ENCODE results near the gene JADE2. TPM values are rescaled to one million over a fixed set of nuclear protein-coding genes. Genes with fewer than 3 reads are reported as not detected.

JADE2 gene
- polyA plus RNA-seq, 1 experiment = 15.5 TPM

DNA sequence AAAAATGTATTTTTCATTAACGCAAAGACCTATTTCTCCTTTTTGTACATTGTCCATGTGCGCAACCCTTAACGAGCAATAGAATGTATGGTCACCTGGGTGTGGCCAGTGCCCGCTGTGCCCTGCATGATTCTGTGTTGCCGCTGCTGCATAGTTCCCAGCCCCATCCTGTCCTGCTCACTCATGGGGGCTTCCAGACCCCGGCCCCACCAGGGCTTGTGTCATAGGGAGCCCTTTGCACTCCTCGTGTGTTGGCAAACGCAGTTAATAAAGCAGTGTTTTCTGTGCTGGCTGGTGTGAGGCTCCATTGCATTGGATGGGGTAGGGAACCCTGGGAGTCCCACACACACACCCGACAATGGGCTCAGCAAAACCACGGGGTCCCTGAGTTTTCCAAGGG, 57.5 kb downstream of the JADE2 start:
- Histone ChIP-seq H3K4me3 (ENCODE audit: low read depth, low read length) (no peak overlapping the region), H3K27me3 (ENCODE audit: control insufficient read depth, insufficient read depth, low read length) (no peaks in the 10 kb centered on the region), H3K36me3 (ENCODE audit: control insufficient read depth, insufficient read depth, low read length) (peaks cover 16% of the 10 kb centered on the region)
- no peak for DNase-seq (ENCODE audit: low read depth)
- CTCF ChIA-PET = interaction anchor here (1.3 to 2.1 kb wide), 3 partner anchors 279 to 293 kb away, joined by 3 to 12 read pairs (median 3); no protein-coding TSS in a partner anchor
- POLR2A ChIA-PET = no interaction called here
- TF ChIP-seq, protein P1, sequence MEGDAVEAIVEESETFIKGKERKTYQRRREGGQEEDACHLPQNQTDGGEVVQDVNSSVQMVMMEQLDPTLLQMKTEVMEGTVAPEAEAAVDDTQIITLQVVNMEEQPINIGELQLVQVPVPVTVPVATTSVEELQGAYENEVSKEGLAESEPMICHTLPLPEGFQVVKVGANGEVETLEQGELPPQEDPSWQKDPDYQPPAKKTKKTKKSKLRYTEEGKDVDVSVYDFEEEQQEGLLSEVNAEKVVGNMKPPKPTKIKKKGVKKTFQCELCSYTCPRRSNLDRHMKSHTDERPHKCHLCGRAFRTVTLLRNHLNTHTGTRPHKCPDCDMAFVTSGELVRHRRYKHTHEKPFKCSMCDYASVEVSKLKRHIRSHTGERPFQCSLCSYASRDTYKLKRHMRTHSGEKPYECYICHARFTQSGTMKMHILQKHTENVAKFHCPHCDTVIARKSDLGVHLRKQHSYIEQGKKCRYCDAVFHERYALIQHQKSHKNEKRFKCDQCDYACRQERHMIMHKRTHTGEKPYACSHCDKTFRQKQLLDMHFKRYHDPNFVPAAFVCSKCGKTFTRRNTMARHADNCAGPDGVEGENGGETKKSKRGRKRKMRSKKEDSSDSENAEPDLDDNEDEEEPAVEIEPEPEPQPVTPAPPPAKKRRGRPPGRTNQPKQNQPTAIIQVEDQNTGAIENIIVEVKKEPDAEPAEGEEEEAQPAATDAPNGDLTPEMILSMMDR (IDR thresholded peaks at IDR 0.05; ENCODE audit: insufficient read depth, low read depth, low read length) = no peak

DNA sequence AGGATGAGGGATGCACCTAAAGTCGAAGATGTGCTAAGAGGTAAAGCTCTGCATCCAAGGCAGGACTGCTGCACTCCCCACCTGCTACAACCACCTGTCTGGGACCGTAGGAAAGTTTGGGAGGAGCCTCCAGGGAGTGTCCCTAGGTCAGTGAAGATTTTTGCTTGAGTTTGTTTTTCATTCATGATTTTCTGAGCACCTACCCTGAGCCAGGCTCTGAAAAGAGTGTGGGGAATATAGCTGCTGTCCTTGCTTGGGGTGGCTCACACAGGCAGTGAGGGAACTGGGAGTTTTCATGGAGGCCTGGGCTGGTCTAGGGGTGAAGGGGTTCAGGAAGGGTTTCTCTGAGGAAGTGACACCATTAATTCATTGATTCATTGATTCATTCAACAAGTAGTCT, 58.3 kb downstream of the JADE2 start:
- POLR2A ChIA-PET = no interaction called here
- no peaks in the 10 kb centered on the region for H3K27me3 ChIP-seq (ENCODE audit: control insufficient read depth, insufficient read depth, low read length)
- TF ChIP-seq, protein P1 (IDR thresholded peaks at IDR 0.05; ENCODE audit: insufficient read depth, low read depth, low read length) = no peak
- CTCF ChIA-PET = interaction anchor here (1.1 to 2.1 kb wide), 5 partner anchors 56 to 294 kb away, joined by 3 to 12 read pairs (median 5); partner anchors contain the start of gene CDKN2AIPNL
- H3K36me3 ChIP-seq (ENCODE audit: control insufficient read depth, insufficient read depth, low read length) = peaks cover 11% of the 10 kb centered on the region
- no peak overlapping the region for H3K4me3 ChIP-seq (ENCODE audit: low read depth, low read length)
- DNase-seq (ENCODE audit: low read depth) = no peak

DNA sequence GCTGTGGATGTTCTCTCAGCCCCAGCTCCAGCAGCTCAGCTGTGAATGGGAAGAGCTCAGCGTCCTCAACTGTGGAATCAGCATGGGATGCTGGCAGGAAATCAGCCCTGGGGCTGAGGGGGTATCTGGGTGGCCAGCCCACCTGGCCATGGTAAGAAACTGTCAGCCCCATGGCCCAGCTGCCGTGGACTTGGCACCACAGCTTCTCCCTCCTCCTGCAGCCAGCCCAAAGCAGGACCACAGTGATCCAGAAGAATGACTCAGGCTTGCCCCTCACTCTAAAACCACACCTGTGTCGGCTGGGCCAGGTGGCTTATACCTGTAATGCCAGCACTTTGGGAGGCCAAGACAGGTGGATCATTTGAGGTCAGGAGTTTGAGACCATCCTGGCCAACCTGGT, 59.2 kb downstream of the JADE2 start:
- TF ChIP-seq, protein P1 (IDR thresholded peaks at IDR 0.05; ENCODE audit: insufficient read depth, low read depth, low read length) = no peak
- Histone ChIP-seq H3K36me3 (ENCODE audit: control insufficient read depth, insufficient read depth, low read length) (peaks cover 3% of the 10 kb centered on the region), H3K27me3 (ENCODE audit: control insufficient read depth, insufficient read depth, low read length) (no peaks in the 10 kb centered on the region), H3K4me3 (ENCODE audit: low read depth, low read length) (no peak overlapping the region)
- ChIA-PET CTCF (interaction anchor here (0.5 to 2.1 kb wide), 7 partner anchors 57 to 292 kb away, joined by 3 to 12 read pairs (median 4); partner anchors contain the start of gene CDKN2AIPNL), POLR2A (no interaction called here)
- DNase-seq (ENCODE audit: low read depth) = no peak

DNA sequence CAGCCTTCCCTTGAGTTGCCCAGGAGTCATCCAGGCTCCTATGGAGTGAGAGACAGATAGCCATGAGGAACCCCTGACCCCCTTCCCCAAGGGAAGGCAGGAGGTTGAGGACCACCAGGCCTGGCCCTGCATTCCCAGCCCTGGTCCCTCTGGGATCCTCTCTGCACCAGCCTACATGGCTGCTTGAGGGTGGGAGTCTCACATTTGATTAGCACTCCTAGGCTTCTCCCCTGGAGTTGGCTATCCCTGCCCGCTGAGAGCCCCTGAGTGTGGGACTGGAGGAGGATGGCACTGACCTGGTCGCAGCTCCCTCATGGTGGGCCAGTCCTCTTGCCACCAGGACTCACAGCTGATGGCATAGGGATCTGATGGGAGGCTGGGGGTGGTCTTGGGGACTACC, 60.5 kb downstream of the JADE2 start:
- ChIA-PET POLR2A (no interaction called here), CTCF (interaction anchor here (0.6 to 4.2 kb wide), 14 partner anchors 8 to 295 kb away, joined by 3 to 33 read pairs (median 5); partner anchors contain the start of gene CDKN2AIPNL)
- TF ChIP-seq, protein P1 (IDR thresholded peaks at IDR 0.05; ENCODE audit: insufficient read depth, low read depth, low read length) = no peak
- Histone ChIP-seq H3K4me3 (ENCODE audit: low read depth, low read length) (no peak overlapping the region), H3K36me3 (ENCODE audit: control insufficient read depth, insufficient read depth, low read length) (no peaks in the 10 kb centered on the region; the same call in 1 of the 2 replicates), H3K27me3 (ENCODE audit: control insufficient read depth, insufficient read depth, low read length) (no peaks in the 10 kb centered on the region)
- DNase-seq (ENCODE audit: low read depth) = no peak

DNA sequence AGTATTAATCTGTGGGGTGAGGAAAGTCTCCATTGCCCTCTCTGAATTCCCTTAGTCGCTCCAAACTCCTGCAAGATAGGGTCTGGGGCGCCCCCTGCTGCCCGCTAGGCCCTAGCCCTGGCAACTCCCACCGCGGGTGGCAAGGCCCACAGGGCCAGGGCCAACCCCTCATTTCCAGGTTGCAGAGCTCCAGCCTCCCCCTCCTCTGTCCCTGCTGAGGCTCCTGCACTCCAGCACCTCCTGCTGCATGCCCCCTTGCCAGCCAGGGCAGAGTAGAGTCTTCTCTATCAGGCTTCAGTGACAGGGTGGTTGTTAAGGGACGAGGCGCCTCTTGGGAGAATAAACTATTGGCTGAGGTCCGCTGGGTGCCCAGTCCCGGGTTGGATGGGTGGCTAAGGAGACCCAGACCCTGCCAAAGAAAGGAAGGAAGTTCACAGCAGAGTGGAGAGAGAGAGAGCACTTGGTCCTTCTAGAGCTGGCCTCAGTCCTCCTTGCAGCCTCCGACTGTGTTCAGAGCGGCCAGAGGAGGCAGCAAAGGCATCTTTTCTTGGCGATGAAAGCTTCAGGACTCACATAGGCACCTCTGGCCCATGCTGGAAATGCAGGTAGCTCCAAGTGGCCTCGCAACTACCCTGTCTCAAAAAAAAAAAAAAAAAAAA, 61.5 kb downstream of the JADE2 start:
- CTCF ChIA-PET = interaction anchor here (0.6 to 4.2 kb wide), 58 partner anchors 9 to 547 kb away, joined by 3 to 39 read pairs (median 4); partner anchors contain the start of genes CAMLG, CDKN2AIPNL, JADE2 and PCBD2
- no peak for DNase-seq (ENCODE audit: low read depth)
- Histone ChIP-seq H3K27me3 (ENCODE audit: control insufficient read depth, insufficient read depth, low read length) (no peaks in the 10 kb centered on the region), H3K36me3 (ENCODE audit: control insufficient read depth, insufficient read depth, low read length) (no peaks in the 10 kb centered on the region; the same call in 1 of the 2 replicates), H3K4me3 (ENCODE audit: low read depth, low read length) (no peak overlapping the region)
- TF ChIP-seq, protein P1 (IDR thresholded peaks at IDR 0.05; ENCODE audit: insufficient read depth, low read depth, low read length) = peak; percentile 88
- POLR2A ChIA-PET = no interaction called here

All from BJ (cell line).